K562 (cell line): ENCODE measurements around the gene FRMD4A. TPM values are rescaled to one million over a fixed set of nuclear protein-coding genes. Genes with fewer than 3 reads are reported as not detected.

Source experiments
- ATAC-seq: fragments of 200-7000 bp; cut with Tn5 transposase; 3 replicates; pipeline ENCODE4 v1.9.1; 2020; ENCODE audit warnings: moderate library complexity
- BruUV-seq: library from RNA; stranded (reverse); fragments of 400-500 nt; replicated peaks from 2 replicates; lab custom pipeline; 2021; lab: Mats Ljungman, UMichigan
- CTCF ChIA-PET: fragments of 300-600 bp; formaldehyde crosslinking; extraction: SDS; loops from one replicate; lab custom pipeline; 2021; ENCODE audit warnings: low intra/inter-chr PET ratio; lab: Yijun Ruan, JAX
- POLR2A ChIA-PET: fragments of 300-600, 350-650 bp; sonication (Branson Sonifier 250); formaldehyde crosslinking; extraction: SDS; loops from one replicate; lab custom pipeline; 2021; ENCODE audit warnings: antibody characterized with exemption, inconsistent platforms; lab: Yijun Ruan, JAX
- DNase-seq, 4 experiments: peaks; one replicate each; pipeline versions ENCODE4 v3.0.0 to v3.0.0-alpha.2; 2011 to 2018; ENCODE audit warnings: low spot score in 3 of 4, mixed read lengths in 3 of 4; ENCODE audit errors: extremely low read depth in 1 of 4
- FAIRE-seq: peaks from 2 replicates; lab custom pipeline; 2011; peaks lifted over from hg19 to GRCh38; lab: Jason Lieb, UNC
- H2AFZ ChIP-seq: 2 replicates; pipeline ENCODE4 v1.6.0; 2011; ENCODE audit warnings: low read depth, low read length, control low read depth, inconsistent platforms
- H3K27ac ChIP-seq: fragments of 200-600 bp; 3 replicates; pipeline ENCODE4 v1.8.0; 2011; ENCODE audit warnings: low read depth, mild to moderate bottlenecking, control low read depth, inconsistent platforms, low read length, moderate library complexity, mixed read lengths; ENCODE audit errors: extremely low read depth
- H3K27me3 ChIP-seq, 2 experiments: fragments of 300-600 bp in 1 of 2; 2 replicates in 1 of 2; 3 replicates in 1 of 2; pipeline versions ENCODE4 v1.6.0 to v1.8.0; 2011; ENCODE audit warnings: inconsistent platforms in 2 of 2, low read length in 2 of 2, mild to moderate bottlenecking in 1 of 2, mixed read lengths in 1 of 2, moderate library complexity in 1 of 2; ENCODE audit not compliant: control insufficient read depth in 2 of 2, insufficient read depth in 2 of 2
- H3K36me3 ChIP-seq: fragments of 300-600 bp; 3 replicates; pipeline ENCODE4 v1.8.0; 2011; ENCODE audit warnings: mild to moderate bottlenecking, low read length, inconsistent platforms; ENCODE audit not compliant: control insufficient read depth, insufficient read depth
- H3K4me1 ChIP-seq, 2 experiments: fragments of 200-600 bp in 1 of 2; replicated peaks in 1 of 2; 2 replicates in 1 of 2; 3 replicates in 1 of 2; pipeline versions ENCODE4 v1.5.1 to v1.8.0; 2011; ENCODE audit warnings: inconsistent platforms in 2 of 2, low read length in 2 of 2, mild to moderate bottlenecking in 1 of 2, mixed read lengths in 1 of 2, moderate library complexity in 1 of 2; ENCODE audit not compliant: control insufficient read depth in 2 of 2, insufficient read depth in 2 of 2
- H3K4me2 ChIP-seq: 2 replicates; pipeline ENCODE4 v1.6.1; 2011; ENCODE audit warnings: low read length, control low read depth, inconsistent platforms, mixed read lengths; ENCODE audit not compliant: insufficient read depth
- H3K4me3 ChIP-seq: fragments of 200-600 bp; sonication (generic), shearing (Covaris generic); 2 replicates; pipeline ENCODE4 v1.5.1; 2016; ENCODE audit warnings: control low read depth, inconsistent platforms
- H3K79me2 ChIP-seq: fragments of 200-600 bp; 3 replicates; pipeline ENCODE4 v1.8.0; 2011; ENCODE audit warnings: low read length, inconsistent platforms; ENCODE audit not compliant: control insufficient read depth, insufficient read depth
- H3K9ac ChIP-seq, 2 experiments: 2 replicates each; pipeline versions ENCODE4 v1.6.0 to v1.6.1; 2011; ENCODE audit warnings: low read depth in 2 of 2, low read length in 2 of 2, control low read depth in 1 of 2, inconsistent platforms in 1 of 2, mild to moderate bottlenecking in 1 of 2, mixed read lengths in 1 of 2; ENCODE audit not compliant: insufficient read depth in 1 of 2
- H3K9me1 ChIP-seq: one replicate; pipeline ENCODE4 v1.6.0; 2011; ENCODE audit warnings: inconsistent platforms, mild to moderate bottlenecking, low read length, moderate library complexity; ENCODE audit not compliant: control insufficient read depth, insufficient read depth
- H3K9me3 ChIP-seq: replicated peaks from 2 replicates; pipeline ENCODE4 v1.5.1; 2011; ENCODE audit warnings: low read depth, low read length, inconsistent platforms; ENCODE audit not compliant: control insufficient read depth, insufficient read depth
- H4K20me1 ChIP-seq: replicated peaks from 2 replicates; pipeline ENCODE4 v1.6.1; 2011; ENCODE audit warnings: low read length, inconsistent platforms, mixed read lengths; ENCODE audit not compliant: control insufficient read depth, insufficient read depth
- CREBBP ChIP-seq: IDR thresholded peaks from one replicate; pipeline ENCODE4 v1.6.1; 2012; ENCODE audit warnings: low read depth, mild to moderate bottlenecking, control low read depth, inconsistent platforms, low read length
- DIDO1 ChIP-seq: fragments of 450-650 bp; IDR thresholded peaks from 2 replicates; pipeline ENCODE4 v1.6.1; 2016; ENCODE audit warnings: low read depth, missing biosample characterization, missing genetic modification characterization
- ETV1 ChIP-seq: fragments of 450-650 bp; conservative IDR thresholded peaks from 2 replicates; pipeline ENCODE4 v1.6.1; 2016; ENCODE audit warnings: missing genetic modification characterization, control low read depth, low read depth, missing compliant biosample characterization
- FOXM1 ChIP-seq, 2 experiments: fragments of 450-650 bp in 1 of 2; sonication (generic) in 1 of 2; formaldehyde crosslinking in 1 of 2; IDR thresholded peaks; 2 replicates each; pipeline versions ENCODE4 v1.6.1 to v1.9.0; 2017 to 2022; ENCODE audit warnings: low read depth in 2 of 2, mild to moderate bottlenecking in 2 of 2, missing genetic modification reagents in 1 of 2, moderate library complexity in 1 of 2
- GABPA ChIP-seq: fragments of 200-800 bp; sonication (Bioruptor generic); conservative IDR thresholded peaks from 2 replicates; pipeline ENCODE4 v1.6.1; 2016; ENCODE audit warnings: low read depth, missing genetic modification characterization, missing compliant biosample characterization
- MAFK ChIP-seq: IDR thresholded peaks from 2 replicates; pipeline ENCODE4 v1.6.1; 2011; ENCODE audit warnings: low read length, improper control_type of control experiment
- NR3C1 ChIP-seq: sonication (generic); formaldehyde crosslinking; IDR thresholded peaks from 2 replicates; pipeline ENCODE4 v1.8.1; 2022; ENCODE audit warnings: missing genetic modification reagents
- SNRNP70 ChIP-seq: fragments of 200-400 bp; formaldehyde crosslinking; optimal IDR thresholded peaks from 2 replicates; pipeline ENCODE3; 2017; ENCODE audit warnings: low read depth, low read length
- SREBF2 ChIP-seq: sonication (generic); formaldehyde crosslinking; IDR thresholded peaks from 2 replicates; pipeline ENCODE4 v1.4.0; 2020; ENCODE audit warnings: mild to moderate bottlenecking, missing genetic modification reagents
- TBP ChIP-seq: optimal IDR thresholded peaks from 2 replicates; pipeline ENCODE3; 2011; ENCODE audit warnings: low read depth, low read length, improper control_type of control experiment
- ZBTB8A ChIP-seq: fragments of 450-650 bp; IDR thresholded peaks from 2 replicates; pipeline ENCODE4 v1.6.1; 2018; ENCODE audit warnings: mild to moderate bottlenecking, moderate library complexity; ENCODE audit not compliant: partially characterized antibody
- ZNF347 ChIP-seq: fragments of 450-650 bp; formaldehyde crosslinking; IDR thresholded peaks from 2 replicates; pipeline ENCODE4 v1.4.0; 2020; ENCODE audit warnings: low read depth, mild to moderate bottlenecking, moderate library complexity
- WGBS: fragments of 100-300 bp; shearing (Covaris generic); methylation state at CpG from one replicate; pipeline ENCODE4 v1.1.6; 2016; ENCODE audit warnings: low coverage, mixed read lengths; ENCODE audit not compliant: insufficient coverage; ENCODE audit errors: missing lambda C conversion rate; 5-methylcytosine and 5-hydroxymethylcytosine counted together
- in situ Hi-C: fragments of 300-500 bp; cut with MboI; formaldehyde crosslinking; loops from 4 replicates; pipeline ENCODE4 v1.15.0; 2018; ENCODE audit warnings: inconsistent platforms, mixed read lengths
- intact Hi-C: fragments of 100-400 bp; cut with micrococcal nuclease; formaldehyde crosslinking; loops from 2 replicates; pipeline ENCODE4 v1.14.2; 2022
- polyA plus RNA-seq, 8 experiments: library from polyadenylated mRNA; depleted of rRNA in 4 of 8; stranded (reverse) in 5 of 8; unstranded in 3 of 8; fragments of >200 nt; fragmentation: Nextera tagmentation in 2 of 8; fragmentation: Illumina TruSeq in 1 of 8; extraction: Ambion mirVana in 2 of 8; extraction: Trizol in 1 of 8; gene quantifications; 2 replicates each; pipeline versions ENCODE4 v1.2.1 to v1.2.3, GENCODE V29; 2011 to 2014; ENCODE audit warnings: inconsistent platforms in 1 of 8, missing spikeins in 1 of 8
- total RNA-seq, 7 experiments: library from RNA; depleted of rRNA in 6 of 7; stranded (reverse); fragments of >200 nt in 6 of 7; fragmentation: Illumina TruSeq in 2 of 7; extraction: Trizol in 2 of 7; gene quantifications; 2 replicates each; pipeline versions ENCODE4 v1.2.1 to v1.2.3, GENCODE V29; 2011 to 2021; ENCODE audit warnings: low replicate concordance in 1 of 7
- TF ChIP-seq, protein P1 (sequence below): fragments of 450-650 bp; formaldehyde crosslinking; IDR thresholded peaks from 2 replicates; pipeline ENCODE4 v1.4.0; 2020; ENCODE audit warnings: mild to moderate bottlenecking, moderate library complexity
- TF ChIP-seq, protein P2 (sequence below), 2 experiments: fragments of 450-650 bp; IDR thresholded peaks; 2 replicates each; pipeline ENCODE4 v1.6.1; 2016
- TF ChIP-seq, protein P3 (sequence below): fragments of 250-450 bp; sonication (Bioruptor Pico); IDR thresholded peaks from 2 replicates; pipeline ENCODE4 v1.5.0; 2020; ENCODE audit warnings: mild to moderate bottlenecking, borderline replicate concordance

The FRMD4A gene
- total and polyA plus RNA-seq, 9 of the 15 experiments (the other 6 are each of a cell fraction or from before 2014, with no cell fraction given), result 0.80 to 5.2 (median 3.0) TPM

GRCh38 chr10:13681528-13681927 is 649.2 kb downstream of the FRMD4A start (continued):
- TF ChIP-seq ZNF347 (CRISPR knock-in tag) (no peak), TBP (no peak), DIDO1 (tag) (no peak), MAFK (no peak), SNRNP70 (no peak)
- TF ChIP-seq, protein P1, sequence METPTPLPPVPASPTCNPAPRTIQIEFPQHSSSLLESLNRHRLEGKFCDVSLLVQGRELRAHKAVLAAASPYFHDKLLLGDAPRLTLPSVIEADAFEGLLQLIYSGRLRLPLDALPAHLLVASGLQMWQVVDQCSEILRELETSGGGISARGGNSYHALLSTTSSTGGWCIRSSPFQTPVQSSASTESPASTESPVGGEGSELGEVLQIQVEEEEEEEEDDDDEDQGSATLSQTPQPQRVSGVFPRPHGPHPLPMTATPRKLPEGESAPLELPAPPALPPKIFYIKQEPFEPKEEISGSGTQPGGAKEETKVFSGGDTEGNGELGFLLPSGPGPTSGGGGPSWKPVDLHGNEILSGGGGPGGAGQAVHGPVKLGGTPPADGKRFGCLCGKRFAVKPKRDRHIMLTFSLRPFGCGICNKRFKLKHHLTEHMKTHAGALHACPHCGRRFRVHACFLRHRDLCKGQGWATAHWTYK (CRISPR knock-in tag), result no peak

- ChIA-PET CTCF (no interaction called here), POLR2A (interaction anchor here (0.6 kb wide), 1 partner anchor 411 kb away, joined by 3 read pairs; no protein-coding TSS in a partner anchor)
- ATAC-seq, result no peak
- H3K9ac ChIP-seq, result no peak overlapping the region
- no peaks in the 10 kb centered on the region for H3K9me3 ChIP-seq
- no peak overlapping the region for H3K4me3 ChIP-seq
- 13% methylated on average over 4 of the region's 4 CpGs for WGBS
- no TSS peak for BruUV-seq
- FAIRE-seq, result no peak
- intact Hi-C loops, result no loop called here
- H4K20me1 ChIP-seq, result no peaks in the 10 kb centered on the region
- in situ Hi-C loops, result no loop called here
- H2AFZ ChIP-seq, result no peak overlapping the region
- H3K27me3 ChIP-seq, result no peaks in the 10 kb centered on the region
- no peaks in the 10 kb centered on the region for H3K9me1 ChIP-seq
- H3K4me1 ChIP-seq, result no peaks in the 10 kb centered on the region
- no peak for DNase-seq
- no peaks in the 10 kb centered on the region for H3K79me2 ChIP-seq
- H3K4me2 ChIP-seq, result no peak overlapping the region
- H3K27ac ChIP-seq, result no peak overlapping the region
- no peaks in the 10 kb centered on the region for H3K36me3 ChIP-seq
- TF ChIP-seq, protein P2, sequence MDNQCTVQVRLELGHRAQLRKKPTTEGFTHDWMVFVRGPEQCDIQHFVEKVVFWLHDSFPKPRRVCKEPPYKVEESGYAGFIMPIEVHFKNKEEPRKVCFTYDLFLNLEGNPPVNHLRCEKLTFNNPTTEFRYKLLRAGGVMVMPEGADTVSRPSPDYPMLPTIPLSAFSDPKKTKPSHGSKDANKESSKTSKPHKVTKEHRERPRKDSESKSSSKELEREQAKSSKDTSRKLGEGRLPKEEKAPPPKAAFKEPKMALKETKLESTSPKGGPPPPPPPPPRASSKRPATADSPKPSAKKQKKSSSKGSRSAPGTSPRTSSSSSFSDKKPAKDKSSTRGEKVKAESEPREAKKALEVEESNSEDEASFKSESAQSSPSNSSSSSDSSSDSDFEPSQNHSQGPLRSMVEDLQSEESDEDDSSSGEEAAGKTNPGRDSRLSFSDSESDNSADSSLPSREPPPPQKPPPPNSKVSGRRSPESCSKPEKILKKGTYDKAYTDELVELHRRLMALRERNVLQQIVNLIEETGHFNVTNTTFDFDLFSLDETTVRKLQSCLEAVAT (IDR thresholded peaks at IDR 0.05), result no peak
- TF ChIP-seq FOXM1 (IDR thresholded peaks at IDR 0.05; ENCODE audit: low read depth) (no peak), FOXM1 (CRISPR knock-in tag; IDR thresholded peaks at IDR 0.05; ENCODE audit: low read depth) (no peak), ZBTB8A (no peak), NR3C1 (no peak), GABPA (tag) (no peak), ETV1 (tag) (no peak), SREBF2 (CRISPR knock-in tag) (no peak), CREBBP (no peak)
- TF ChIP-seq, protein P3, sequence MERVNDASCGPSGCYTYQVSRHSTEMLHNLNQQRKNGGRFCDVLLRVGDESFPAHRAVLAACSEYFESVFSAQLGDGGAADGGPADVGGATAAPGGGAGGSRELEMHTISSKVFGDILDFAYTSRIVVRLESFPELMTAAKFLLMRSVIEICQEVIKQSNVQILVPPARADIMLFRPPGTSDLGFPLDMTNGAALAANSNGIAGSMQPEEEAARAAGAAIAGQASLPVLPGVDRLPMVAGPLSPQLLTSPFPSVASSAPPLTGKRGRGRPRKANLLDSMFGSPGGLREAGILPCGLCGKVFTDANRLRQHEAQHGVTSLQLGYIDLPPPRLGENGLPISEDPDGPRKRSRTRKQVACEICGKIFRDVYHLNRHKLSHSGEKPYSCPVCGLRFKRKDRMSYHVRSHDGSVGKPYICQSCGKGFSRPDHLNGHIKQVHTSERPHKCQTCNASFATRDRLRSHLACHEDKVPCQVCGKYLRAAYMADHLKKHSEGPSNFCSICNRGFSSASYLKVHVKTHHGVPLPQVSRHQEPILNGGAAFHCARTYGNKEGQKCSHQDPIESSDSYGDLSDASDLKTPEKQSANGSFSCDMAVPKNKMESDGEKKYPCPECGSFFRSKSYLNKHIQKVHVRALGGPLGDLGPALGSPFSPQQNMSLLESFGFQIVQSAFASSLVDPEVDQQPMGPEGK, result no peak
These were observed 649.6 kb downstream of the FRMD4A start for GRCh38 chr10:13681095-13681494.
